HG02623 (cell line): ENCODE measurements around the gene ASPM.
"Not testable (repeated sequence)": the region's sequence is repeated elsewhere in the genome, so short reads cannot be mapped to it uniquely, and the experiment has no call there.

Source experiments
- ATAC-seq: cut with Tn5 transposase; IDR thresholded peaks from one replicate; pipeline ENCODE4 v1.9.1; 2021; ENCODE audit warnings: moderate library complexity; ENCODE audit not compliant: unreplicated experiment

Gene ASPM

GRCh38 chr1:197092491-197093023, 53.9 kb downstream of the ASPM start:
- no peak for ATAC-seq

GRCh38 chr1:197083474-197083873, 63.0 kb downstream of the ASPM start:
- ATAC-seq = no peak

GRCh38 chr1:197081117-197081753, 65.2 kb downstream of the ASPM start:
- ATAC-seq = no peak

- no peak for ATAC-seq
These were observed 66.1 kb downstream of the ASPM start for GRCh38 chr1:197080323-197080722.

- ATAC-seq = no peak
These were observed 69.9 kb downstream of the ASPM start for GRCh38 chr1:197076585-197076984.

- no peak for ATAC-seq
These were observed 72.5 kb downstream of the ASPM start for GRCh38 chr1:197073978-197074377.

GRCh38 chr1:197067457-197067818, 79.0 kb downstream of the ASPM start:
- ATAC-seq = no peak

- ATAC-seq = no peak
These were observed 79.6 kb downstream of the ASPM start, which contains the start of gene F13B for GRCh38 chr1:197066719-197067456. Gene F13B (minus strand): TSS chr1:197067260. CDS start chr1:197067223, 37 bp downstream.

- ATAC-seq = no peak
These were observed 80.2 kb downstream of the ASPM start for GRCh38 chr1:197066277-197066676.

GRCh38 chr1:197065559-197065958, 80.9 kb downstream of the ASPM start:
- no peak for ATAC-seq

- peak; percentile 7 for ATAC-seq
These were observed 83.3 kb downstream of the ASPM start for GRCh38 chr1:197063212-197063611.

- peak; percentile 94 for ATAC-seq
These were observed 83.8 kb downstream of the ASPM start for GRCh38 chr1:197062692-197063091.

- ATAC-seq = no peak
These were observed 97.4 kb downstream of the ASPM start for GRCh38 chr1:197049100-197049499.

- ATAC-seq = no peak
These were observed 103.7 kb downstream of the ASPM start for GRCh38 chr1:197042676-197043341.

- peak; percentile 55 for ATAC-seq
These were observed 104.7 kb downstream of the ASPM start for GRCh38 chr1:197041486-197042353.

GRCh38 chr1:197036861-197037260, 109.6 kb downstream of the ASPM start:
- ATAC-seq = no peak

- not testable (repeated sequence) for ATAC-seq
These were observed 111.7 kb downstream of the ASPM start for GRCh38 chr1:197034631-197035339.
